ENCODE results near the gene ATP11A. TPM values are rescaled to one million over a fixed set of nuclear protein-coding genes. Genes with fewer than 3 reads are reported as not detected.

The ATP11A gene
- total and polyA plus RNA-seq, 2 experiments from 2014 or later: 12.3 to 52.6 TPM

DNA sequence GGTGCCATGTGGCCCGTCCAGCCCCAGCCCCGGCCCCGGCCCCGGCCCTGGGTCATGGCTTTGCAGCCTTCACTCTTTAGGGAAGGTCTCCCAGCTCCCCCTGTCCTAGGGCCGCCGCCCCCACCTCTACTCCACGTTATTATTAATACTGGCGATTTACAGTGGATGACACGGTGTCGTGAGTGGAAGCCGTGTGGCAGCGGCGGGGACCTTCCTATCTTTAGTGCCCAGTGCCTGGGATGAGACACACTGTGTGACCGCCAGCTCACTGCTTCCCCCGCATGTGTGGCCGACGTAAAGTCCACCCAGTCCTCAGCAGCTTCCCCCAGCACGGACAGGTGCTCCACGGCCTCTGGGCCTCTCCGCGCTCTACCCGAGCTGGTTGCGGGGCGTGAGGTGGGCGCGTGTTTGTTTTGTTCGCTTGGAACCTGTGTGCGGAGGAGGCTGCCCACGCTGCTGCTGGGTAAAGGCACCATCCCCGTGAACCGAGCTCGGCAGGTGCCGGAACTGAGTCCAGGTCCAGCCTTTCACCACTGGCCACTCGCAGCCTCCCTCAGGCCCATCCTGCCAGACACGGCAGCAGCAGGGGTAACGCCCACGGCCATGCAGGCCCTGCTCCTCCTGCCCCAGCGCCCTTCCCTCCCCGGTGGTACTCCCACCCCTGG, 208.2 kb downstream of the ATP11A start (continued):
- no peak for TF ChIP-seq NANOG (IDR thresholded peaks at IDR 0.05; ENCODE audit: borderline replicate concordance)
- no peak for TF ChIP-seq EZH2 (IDR thresholded peaks at IDR 0.05; ENCODE audit: low read depth, unreplicated experiment)
- TF ChIP-seq STAT1 (IDR thresholded peaks at IDR 0.05; ENCODE audit: unreplicated experiment): no peak
- TF ChIP-seq CREB1 (CRISPR knock-in tag; IDR thresholded peaks at IDR 0.05; ENCODE audit: low read depth): no peak

DNA sequence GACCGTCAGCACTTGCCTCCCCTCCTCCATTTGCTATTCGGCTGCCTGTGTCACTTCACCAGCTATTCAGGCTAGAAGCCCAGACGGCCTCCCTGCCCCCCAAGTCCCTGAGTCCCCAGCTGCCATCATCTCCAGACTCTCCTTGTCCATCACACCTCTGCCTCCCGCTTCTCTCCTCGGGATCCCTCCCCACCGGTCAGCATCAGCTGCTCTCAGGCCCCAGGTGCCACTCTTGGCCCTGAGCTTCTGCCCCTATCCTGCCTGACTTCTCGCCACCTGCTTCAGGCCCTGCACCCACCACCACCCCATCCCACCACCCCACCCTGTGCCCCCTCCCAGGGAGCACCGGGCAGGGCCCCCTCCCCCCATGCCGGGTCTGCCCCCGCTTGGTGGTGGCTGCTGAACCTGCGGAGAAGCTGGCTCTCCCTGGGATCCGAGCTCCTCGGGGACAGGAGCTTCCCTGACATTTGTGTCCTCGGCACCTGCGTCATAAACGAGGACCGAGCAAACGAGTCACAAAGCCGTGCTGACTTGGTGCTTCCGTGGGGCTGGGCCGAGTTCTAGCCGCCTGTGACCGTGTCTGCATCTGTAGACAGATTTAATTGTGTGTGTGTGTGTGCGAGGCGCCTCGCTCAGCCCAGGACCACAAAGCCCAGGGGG, 208.9 kb downstream of the ATP11A start:
- H3F3A ChIP-seq (replicated peaks; ENCODE audit: low read depth): no peaks in the 10 kb centered on the region
- H3K27ac ChIP-seq (ENCODE audit: low read depth): no peak overlapping the region
- peaks cover 12% of the 10 kb centered on the region for H3K27me3 Mint-ChIP-seq (ENCODE audit: insufficient read depth, low read depth, poor library complexity)
- H4K20me1 ChIP-seq (replicated peaks; ENCODE audit: insufficient read depth): no peaks in the 10 kb centered on the region; the same call in 1 of the 2 replicates
- peaks cover 47% of the 10 kb centered on the region for H3K4me1 Mint-ChIP-seq
- H3K4me1 ChIP-seq (ENCODE audit: insufficient read depth): peaks cover 14% of the 10 kb centered on the region
- no peak overlapping the region for H3K4me3 ChIP-seq
- H3K36me3 ChIP-seq (ENCODE audit: insufficient read depth): no peaks in the 10 kb centered on the region
- ATAC-seq: no peak
- H3K27ac Mint-ChIP-seq: no peak overlapping the region
- no peak overlapping the region for H3K4me3 Mint-ChIP-seq
- H3K9me2 ChIP-seq (ENCODE audit: insufficient read depth): no peaks in the 10 kb centered on the region
- H3K79me2 ChIP-seq (replicated peaks; ENCODE audit: insufficient read depth): no peaks in the 10 kb centered on the region
- peaks cover 10% of the 10 kb centered on the region; the same call in 2 of the 3 replicates for H3K9me3 Mint-ChIP-seq
- no peak for DNase-seq (ENCODE audit: low spot score)
- no peak overlapping the region for H2AFZ ChIP-seq
- no peaks in the 10 kb centered on the region for H3K27me3 ChIP-seq (ENCODE audit: insufficient read depth)
- TF ChIP-seq NANOG (IDR thresholded peaks at IDR 0.05; ENCODE audit: borderline replicate concordance): no peak
- TF ChIP-seq, protein P1, sequence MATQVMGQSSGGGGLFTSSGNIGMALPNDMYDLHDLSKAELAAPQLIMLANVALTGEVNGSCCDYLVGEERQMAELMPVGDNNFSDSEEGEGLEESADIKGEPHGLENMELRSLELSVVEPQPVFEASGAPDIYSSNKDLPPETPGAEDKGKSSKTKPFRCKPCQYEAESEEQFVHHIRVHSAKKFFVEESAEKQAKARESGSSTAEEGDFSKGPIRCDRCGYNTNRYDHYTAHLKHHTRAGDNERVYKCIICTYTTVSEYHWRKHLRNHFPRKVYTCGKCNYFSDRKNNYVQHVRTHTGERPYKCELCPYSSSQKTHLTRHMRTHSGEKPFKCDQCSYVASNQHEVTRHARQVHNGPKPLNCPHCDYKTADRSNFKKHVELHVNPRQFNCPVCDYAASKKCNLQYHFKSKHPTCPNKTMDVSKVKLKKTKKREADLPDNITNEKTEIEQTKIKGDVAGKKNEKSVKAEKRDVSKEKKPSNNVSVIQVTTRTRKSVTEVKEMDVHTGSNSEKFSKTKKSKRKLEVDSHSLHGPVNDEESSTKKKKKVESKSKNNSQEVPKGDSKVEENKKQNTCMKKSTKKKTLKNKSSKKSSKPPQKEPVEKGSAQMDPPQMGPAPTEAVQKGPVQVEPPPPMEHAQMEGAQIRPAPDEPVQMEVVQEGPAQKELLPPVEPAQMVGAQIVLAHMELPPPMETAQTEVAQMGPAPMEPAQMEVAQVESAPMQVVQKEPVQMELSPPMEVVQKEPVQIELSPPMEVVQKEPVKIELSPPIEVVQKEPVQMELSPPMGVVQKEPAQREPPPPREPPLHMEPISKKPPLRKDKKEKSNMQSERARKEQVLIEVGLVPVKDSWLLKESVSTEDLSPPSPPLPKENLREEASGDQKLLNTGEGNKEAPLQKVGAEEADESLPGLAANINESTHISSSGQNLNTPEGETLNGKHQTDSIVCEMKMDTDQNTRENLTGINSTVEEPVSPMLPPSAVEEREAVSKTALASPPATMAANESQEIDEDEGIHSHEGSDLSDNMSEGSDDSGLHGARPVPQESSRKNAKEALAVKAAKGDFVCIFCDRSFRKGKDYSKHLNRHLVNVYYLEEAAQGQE (IDR thresholded peaks at IDR 0.05; ENCODE audit: unreplicated experiment): no peak
- no peak for TF ChIP-seq STAT1 (IDR thresholded peaks at IDR 0.05; ENCODE audit: unreplicated experiment)
- no peak for TF ChIP-seq ZNF331 (CRISPR knock-in tag; IDR thresholded peaks at IDR 0.05; ENCODE audit: low read depth)
- TF ChIP-seq ZNF114 (CRISPR knock-in tag; IDR thresholded peaks at IDR 0.05): no peak
- no peak for TF ChIP-seq CREB1 (CRISPR knock-in tag; IDR thresholded peaks at IDR 0.05; ENCODE audit: low read depth)
- TF ChIP-seq, protein P2, sequence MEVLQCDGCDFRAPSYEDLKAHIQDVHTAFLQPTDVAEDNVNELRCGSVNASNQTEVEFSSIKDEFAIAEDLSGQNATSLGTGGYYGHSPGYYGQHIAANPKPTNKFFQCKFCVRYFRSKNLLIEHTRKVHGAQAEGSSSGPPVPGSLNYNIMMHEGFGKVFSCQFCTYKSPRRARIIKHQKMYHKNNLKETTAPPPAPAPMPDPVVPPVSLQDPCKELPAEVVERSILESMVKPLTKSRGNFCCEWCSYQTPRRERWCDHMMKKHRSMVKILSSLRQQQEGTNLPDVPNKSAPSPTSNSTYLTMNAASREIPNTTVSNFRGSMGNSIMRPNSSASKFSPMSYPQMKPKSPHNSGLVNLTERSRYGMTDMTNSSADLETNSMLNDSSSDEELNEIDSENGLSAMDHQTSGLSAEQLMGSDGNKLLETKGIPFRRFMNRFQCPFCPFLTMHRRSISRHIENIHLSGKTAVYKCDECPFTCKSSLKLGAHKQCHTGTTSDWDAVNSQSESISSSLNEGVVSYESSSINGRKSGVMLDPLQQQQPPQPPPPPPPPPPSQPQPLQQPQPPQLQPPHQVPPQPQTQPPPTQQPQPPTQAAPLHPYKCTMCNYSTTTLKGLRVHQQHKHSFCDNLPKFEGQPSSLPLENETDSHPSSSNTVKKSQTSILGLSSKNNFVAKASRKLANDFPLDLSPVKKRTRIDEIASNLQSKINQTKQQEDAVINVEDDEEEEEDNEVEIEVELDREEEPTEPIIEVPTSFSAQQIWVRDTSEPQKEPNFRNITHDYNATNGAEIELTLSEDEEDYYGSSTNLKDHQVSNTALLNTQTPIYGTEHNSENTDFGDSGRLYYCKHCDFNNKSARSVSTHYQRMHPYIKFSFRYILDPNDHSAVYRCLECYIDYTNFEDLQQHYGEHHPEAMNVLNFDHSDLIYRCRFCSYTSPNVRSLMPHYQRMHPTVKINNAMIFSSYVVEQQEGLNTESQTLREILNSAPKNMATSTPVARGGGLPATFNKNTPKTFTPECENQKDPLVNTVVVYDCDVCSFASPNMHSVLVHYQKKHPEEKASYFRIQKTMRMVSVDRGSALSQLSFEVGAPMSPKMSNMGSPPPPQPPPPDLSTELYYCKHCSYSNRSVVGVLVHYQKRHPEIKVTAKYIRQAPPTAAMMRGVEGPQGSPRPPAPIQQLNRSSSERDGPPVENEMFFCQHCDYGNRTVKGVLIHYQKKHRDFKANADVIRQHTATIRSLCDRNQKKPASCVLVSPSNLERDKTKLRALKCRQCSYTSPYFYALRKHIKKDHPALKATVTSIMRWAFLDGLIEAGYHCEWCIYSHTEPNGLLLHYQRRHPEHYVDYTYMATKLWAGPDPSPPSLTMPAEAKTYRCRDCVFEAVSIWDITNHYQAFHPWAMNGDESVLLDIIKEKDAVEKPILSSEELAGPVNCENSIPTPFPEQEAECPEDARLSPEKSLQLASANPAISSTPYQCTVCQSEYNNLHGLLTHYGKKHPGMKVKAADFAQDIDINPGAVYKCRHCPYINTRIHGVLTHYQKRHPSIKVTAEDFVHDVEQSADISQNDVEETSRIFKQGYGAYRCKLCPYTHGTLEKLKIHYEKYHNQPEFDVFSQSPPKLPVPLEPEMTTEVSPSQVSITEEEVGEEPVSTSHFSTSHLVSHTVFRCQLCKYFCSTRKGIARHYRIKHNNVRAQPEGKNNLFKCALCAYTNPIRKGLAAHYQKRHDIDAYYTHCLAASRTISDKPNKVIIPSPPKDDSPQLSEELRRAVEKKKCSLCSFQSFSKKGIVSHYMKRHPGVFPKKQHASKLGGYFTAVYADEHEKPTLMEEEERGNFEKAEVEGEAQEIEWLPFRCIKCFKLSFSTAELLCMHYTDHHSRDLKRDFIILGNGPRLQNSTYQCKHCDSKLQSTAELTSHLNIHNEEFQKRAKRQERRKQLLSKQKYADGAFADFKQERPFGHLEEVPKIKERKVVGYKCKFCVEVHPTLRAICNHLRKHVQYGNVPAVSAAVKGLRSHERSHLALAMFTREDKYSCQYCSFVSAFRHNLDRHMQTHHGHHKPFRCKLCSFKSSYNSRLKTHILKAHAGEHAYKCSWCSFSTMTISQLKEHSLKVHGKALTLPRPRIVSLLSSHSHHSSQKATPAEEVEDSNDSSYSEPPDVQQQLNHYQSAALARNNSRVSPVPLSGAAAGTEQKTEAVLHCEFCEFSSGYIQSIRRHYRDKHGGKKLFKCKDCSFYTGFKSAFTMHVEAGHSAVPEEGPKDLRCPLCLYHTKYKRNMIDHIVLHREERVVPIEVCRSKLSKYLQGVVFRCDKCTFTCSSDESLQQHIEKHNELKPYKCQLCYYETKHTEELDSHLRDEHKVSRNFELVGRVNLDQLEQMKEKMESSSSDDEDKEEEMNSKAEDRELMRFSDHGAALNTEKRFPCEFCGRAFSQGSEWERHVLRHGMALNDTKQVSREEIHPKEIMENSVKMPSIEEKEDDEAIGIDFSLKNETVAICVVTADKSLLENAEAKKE (CRISPR knock-in tag; IDR thresholded peaks at IDR 0.05): no peak
- H3K4me2 ChIP-seq: no peak overlapping the region
- H3K36me3 Mint-ChIP-seq (ENCODE audit: low read depth): peaks cover 24% of the 10 kb centered on the region

Measured in GM23338 (cell line).